ENCODE results near the gene SMIM7. TPM values are rescaled to one million over a fixed set of nuclear protein-coding genes. Genes with fewer than 3 reads are reported as not detected.

The SMIM7 gene
- total and polyA plus RNA-seq, 4 donors: 46.9 to 114 (median 81.7) TPM

GRCh38 chr19:16661480-16662034, 1.6 kb upstream of the SMIM7 start:
- Histone ChIP-seq H3K27me3 (ENCODE audit: control insufficient read depth in 1 of 2, insufficient read depth in 2 of 2, low read length in 1 of 2) (no peaks in the 10 kb centered on the region), H3K4me3 (ENCODE audit: low read length in 2 of 2) (peak overlapping the region; percentile 30 to 61), H3K4me1 (ENCODE audit: control insufficient read depth in 1 of 2, insufficient read depth in 2 of 2, low read length in 2 of 2) (no peaks in the 10 kb centered on the region), H3K36me3 (ENCODE audit: control insufficient read depth in 1 of 2, insufficient read depth in 2 of 2, low read length in 1 of 2) (no peaks in the 10 kb centered on the region), H3K9me3 (ENCODE audit: control insufficient read depth, low read length) (no peaks in the 10 kb centered on the region), H3K27ac (ENCODE audit: low read depth in 1 of 2, low read length in 2 of 2) (peak overlapping the region in 1 of 2 donors; percentile 0)
- 1% methylated on average over 30 to 31 of the region's 31 CpGs for WGBS, 2 donors
- no peak for ATAC-seq (ENCODE audit: low FRiP score)
- peak; percentile 62 to 82 for DNase-seq
- intact Hi-C loops (cut with DNase I): no loop called here

- 0 to 1% methylated on average over 39 to 76 of the region's 76 CpGs for WGBS, 2 donors
- ATAC-seq (ENCODE audit: low FRiP score): peak; percentile 44
- peak; percentile 60 to 80 for DNase-seq
- Histone ChIP-seq H3K9me3 (ENCODE audit: control insufficient read depth, low read length) (no peaks in the 10 kb centered on the region), H3K4me1 (ENCODE audit: control insufficient read depth in 1 of 2, insufficient read depth in 2 of 2, low read length in 2 of 2) (no peaks in the 10 kb centered on the region), H3K4me3 (ENCODE audit: low read length in 2 of 2) (peak within 1 kb of the TSS; percentile 61 to 63), H3K27ac (ENCODE audit: low read depth in 1 of 2, low read length in 2 of 2) (peak within 1 kb of the TSS in 1 of 2 donors; percentile 55), H3K27me3 (ENCODE audit: control insufficient read depth in 1 of 2, insufficient read depth in 2 of 2, low read length in 1 of 2) (no peaks in the 10 kb centered on the region), H3K36me3 (ENCODE audit: control insufficient read depth in 1 of 2, insufficient read depth in 2 of 2, low read length in 1 of 2) (no peaks in the 10 kb centered on the region)
- intact Hi-C loops (cut with DNase I): loop anchor here in 1 of 2 donors (1.0 kb wide), 1 partner anchor 33 kb away; the partner anchor contains the start of gene MED26
These were observed 977 bp upstream of the SMIM7 start, which contains the start of gene TMEM38A for GRCh38 chr19:16660763-16661479. Gene TMEM38A, plus strand, starts transcription at chr19:16661139. Its CDS starts 79 bp downstream, at chr19:16661218.

GRCh38 chr19:16659464-16659831, 496 bp downstream of the SMIM7 start:
- WGBS, 2 donors: 2% methylated on average over 14 of the region's 14 CpGs
- H3K27me3 ChIP-seq (ENCODE audit: control insufficient read depth in 1 of 2, insufficient read depth in 2 of 2, low read length in 1 of 2): no peaks in the 10 kb centered on the region
- H3K27ac ChIP-seq (ENCODE audit: low read depth in 1 of 2, low read length in 2 of 2): no peak overlapping the region
- intact Hi-C loops (cut with DNase I): no loop called here
- ATAC-seq (ENCODE audit: low FRiP score) (no peak), DNase-seq (no peak)
- no peaks in the 10 kb centered on the region for H3K4me1 ChIP-seq (ENCODE audit: control insufficient read depth in 1 of 2, insufficient read depth in 2 of 2, low read length in 2 of 2)
- H3K36me3 ChIP-seq (ENCODE audit: control insufficient read depth in 1 of 2, insufficient read depth in 2 of 2, low read length in 1 of 2): no peaks in the 10 kb centered on the region
- no peaks in the 10 kb centered on the region for H3K9me3 ChIP-seq (ENCODE audit: control insufficient read depth, low read length)
- peak overlapping the region; percentile 46 to 63 for H3K4me3 ChIP-seq (ENCODE audit: low read length in 2 of 2)

- Histone ChIP-seq H3K4me1 (ENCODE audit: control insufficient read depth in 1 of 2, insufficient read depth in 2 of 2, low read length in 2 of 2) (no peaks in the 10 kb centered on the region), H3K4me3 (ENCODE audit: low read length in 2 of 2) (no peak overlapping the region), H3K27me3 (ENCODE audit: control insufficient read depth in 1 of 2, insufficient read depth in 2 of 2, low read length in 1 of 2) (no peaks in the 10 kb centered on the region), H3K9me3 (ENCODE audit: control insufficient read depth, low read length) (no peaks in the 10 kb centered on the region), H3K36me3 (ENCODE audit: control insufficient read depth in 1 of 2, insufficient read depth in 2 of 2, low read length in 1 of 2) (peaks cover 0 to 2% of the 10 kb centered on the region in 2 donors), H3K27ac (ENCODE audit: low read depth in 1 of 2, low read length in 2 of 2) (no peak overlapping the region)
- DNase-seq: no peak
- 82 to 86% methylated on average over 5 of the region's 5 CpGs for WGBS, 2 donors
- no peak for ATAC-seq (ENCODE audit: low FRiP score)
- intact Hi-C loops (cut with DNase I): no loop called here
These were observed 2.6 kb downstream of the SMIM7 start for GRCh38 chr19:16657384-16657783.

DNA sequence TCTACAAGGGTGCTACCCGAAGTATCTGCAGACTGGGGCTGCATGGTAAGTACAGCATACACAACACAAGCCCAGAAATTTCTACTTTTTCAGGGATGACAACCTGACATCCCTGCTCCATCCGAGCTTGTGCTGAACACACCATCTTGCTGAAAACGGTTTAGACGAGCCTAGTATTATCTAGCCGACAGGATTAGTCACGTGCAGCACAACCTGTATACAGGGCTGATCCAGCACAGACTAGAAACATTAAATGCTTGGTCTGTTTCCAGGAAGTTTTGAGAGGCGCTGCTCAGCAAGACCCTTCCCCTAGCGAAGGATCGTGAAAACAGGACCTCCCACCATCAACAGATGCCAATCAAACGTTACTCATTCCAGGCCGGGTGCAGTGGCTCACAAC, 4.2 kb downstream of the SMIM7 start:
- Histone ChIP-seq H3K27ac (ENCODE audit: low read depth in 1 of 2, low read length in 2 of 2) (no peak overlapping the region), H3K36me3 (ENCODE audit: control insufficient read depth in 1 of 2, insufficient read depth in 2 of 2, low read length in 1 of 2) (peaks cover 0 to 6% of the 10 kb centered on the region in 2 donors), H3K4me3 (ENCODE audit: low read length in 2 of 2) (no peak overlapping the region), H3K9me3 (ENCODE audit: control insufficient read depth, low read length) (no peaks in the 10 kb centered on the region), H3K27me3 (ENCODE audit: control insufficient read depth in 1 of 2, insufficient read depth in 2 of 2, low read length in 1 of 2) (no peaks in the 10 kb centered on the region), H3K4me1 (ENCODE audit: control insufficient read depth in 1 of 2, insufficient read depth in 2 of 2, low read length in 2 of 2) (no peaks in the 10 kb centered on the region)
- 74 to 81% methylated on average over 11 of the region's 11 CpGs for WGBS, 2 donors
- intact Hi-C loops (cut with DNase I): no loop called here
- ATAC-seq (ENCODE audit: low FRiP score) (no peak), DNase-seq (no peak)

GRCh38 chr19:16654627-16655026, 5.3 kb downstream of the SMIM7 start:
- ATAC-seq (ENCODE audit: low FRiP score) (no peak), DNase-seq (no peak)
- Histone ChIP-seq H3K36me3 (ENCODE audit: control insufficient read depth in 1 of 2, insufficient read depth in 2 of 2, low read length in 1 of 2) (peaks cover 0 to 7% of the 10 kb centered on the region in 2 donors), H3K9me3 (ENCODE audit: control insufficient read depth, low read length) (no peaks in the 10 kb centered on the region), H3K4me3 (ENCODE audit: low read length in 2 of 2) (no peak overlapping the region), H3K4me1 (ENCODE audit: control insufficient read depth in 1 of 2, insufficient read depth in 2 of 2, low read length in 2 of 2) (no peaks in the 10 kb centered on the region), H3K27ac (ENCODE audit: low read depth in 1 of 2, low read length in 2 of 2) (no peak overlapping the region), H3K27me3 (ENCODE audit: control insufficient read depth in 1 of 2, insufficient read depth in 2 of 2, low read length in 1 of 2) (no peaks in the 10 kb centered on the region)
- intact Hi-C loops (cut with DNase I): no loop called here
- WGBS, 2 donors: 83 to 87% methylated on average over 3 of the region's 3 CpGs

GRCh38 chr19:16654140-16654539, 5.8 kb downstream of the SMIM7 start:
- Histone ChIP-seq H3K4me1 (ENCODE audit: control insufficient read depth in 1 of 2, insufficient read depth in 2 of 2, low read length in 2 of 2) (no peaks in the 10 kb centered on the region), H3K9me3 (ENCODE audit: control insufficient read depth, low read length) (no peaks in the 10 kb centered on the region), H3K36me3 (ENCODE audit: control insufficient read depth in 1 of 2, insufficient read depth in 2 of 2, low read length in 1 of 2) (peaks cover 0 to 7% of the 10 kb centered on the region in 2 donors), H3K27me3 (ENCODE audit: control insufficient read depth in 1 of 2, insufficient read depth in 2 of 2, low read length in 1 of 2) (no peaks in the 10 kb centered on the region), H3K27ac (ENCODE audit: low read depth in 1 of 2, low read length in 2 of 2) (no peak overlapping the region), H3K4me3 (ENCODE audit: low read length in 2 of 2) (no peak overlapping the region)
- DNase-seq: no peak
- 94 to 95% methylated on average over 3 of the region's 3 CpGs for WGBS, 2 donors
- intact Hi-C loops (cut with DNase I): no loop called here
- no peak for ATAC-seq (ENCODE audit: low FRiP score)

GRCh38 chr19:16652854-16653253, 7.1 kb downstream of the SMIM7 start:
- Histone ChIP-seq H3K27ac (ENCODE audit: low read depth in 1 of 2, low read length in 2 of 2) (no peak overlapping the region), H3K4me1 (ENCODE audit: control insufficient read depth in 1 of 2, insufficient read depth in 2 of 2, low read length in 2 of 2) (no peaks in the 10 kb centered on the region), H3K4me3 (ENCODE audit: low read length in 2 of 2) (no peak overlapping the region), H3K27me3 (ENCODE audit: control insufficient read depth in 1 of 2, insufficient read depth in 2 of 2, low read length in 1 of 2) (no peaks in the 10 kb centered on the region), H3K36me3 (ENCODE audit: control insufficient read depth in 1 of 2, insufficient read depth in 2 of 2, low read length in 1 of 2) (peaks cover 3 to 7% of the 10 kb centered on the region in 2 donors), H3K9me3 (ENCODE audit: control insufficient read depth, low read length) (no peaks in the 10 kb centered on the region)
- no peak for DNase-seq
- intact Hi-C loops (cut with DNase I): no loop called here
- no peak for ATAC-seq (ENCODE audit: low FRiP score)
- 37 to 43% methylated on average over 7 of the region's 7 CpGs for WGBS, 2 donors
